Rectal smooth muscle tissue (tissue), 1 donor: ENCODE results near the gene ACO1.

Experiments used
- H3K27ac ChIP-seq: one replicate; pipeline ENCODE4 v1.7.0; 2013; ENCODE audit warnings: low read depth, low read length, inconsistent platforms
- H3K27me3 ChIP-seq: one replicate; pipeline ENCODE4 v1.7.0; 2013; ENCODE audit warnings: low read length; ENCODE audit not compliant: control insufficient read depth, insufficient read depth
- H3K36me3 ChIP-seq: one replicate; pipeline ENCODE4 v1.7.0; 2013; ENCODE audit warnings: low read length; ENCODE audit not compliant: control insufficient read depth, insufficient read depth
- H3K4me1 ChIP-seq: one replicate; pipeline ENCODE4 v1.7.0; 2013; ENCODE audit warnings: low read length; ENCODE audit not compliant: control insufficient read depth, insufficient read depth
- H3K4me3 ChIP-seq: one replicate; pipeline ENCODE4 v1.7.0; 2013; ENCODE audit warnings: low read length
- H3K9ac ChIP-seq: one replicate; pipeline ENCODE4 v1.7.0; 2013; ENCODE audit warnings: low read length

Gene ACO1

DNA sequence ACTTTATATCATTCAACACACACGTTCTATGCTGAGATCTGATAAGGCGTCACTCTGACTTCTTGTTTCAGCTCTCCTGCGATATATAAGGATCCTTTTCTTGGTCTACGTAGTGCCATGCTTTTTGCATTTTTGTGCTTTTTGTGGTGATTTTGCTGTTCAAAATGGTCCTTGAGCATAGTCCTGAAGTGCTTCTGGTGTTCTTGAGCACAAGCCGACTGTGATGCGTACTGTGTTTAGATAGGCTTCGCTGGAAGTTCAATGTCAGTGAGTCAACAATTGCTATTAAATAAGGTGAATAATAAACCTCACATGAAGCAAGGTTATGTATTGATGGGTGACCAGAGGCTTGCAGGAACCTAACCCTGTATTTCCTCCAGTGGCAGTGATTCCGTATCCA is 46.8 kb downstream of the ACO1 start:
- no peak overlapping the region for H3K27ac ChIP-seq
- no peak overlapping the region for H3K4me3 ChIP-seq
- H3K36me3 ChIP-seq: peaks cover 16% of the 10 kb centered on the region
- no peaks in the 10 kb centered on the region for H3K4me1 ChIP-seq
- H3K9ac ChIP-seq: no peak overlapping the region
- no peaks in the 10 kb centered on the region for H3K27me3 ChIP-seq

DNA sequence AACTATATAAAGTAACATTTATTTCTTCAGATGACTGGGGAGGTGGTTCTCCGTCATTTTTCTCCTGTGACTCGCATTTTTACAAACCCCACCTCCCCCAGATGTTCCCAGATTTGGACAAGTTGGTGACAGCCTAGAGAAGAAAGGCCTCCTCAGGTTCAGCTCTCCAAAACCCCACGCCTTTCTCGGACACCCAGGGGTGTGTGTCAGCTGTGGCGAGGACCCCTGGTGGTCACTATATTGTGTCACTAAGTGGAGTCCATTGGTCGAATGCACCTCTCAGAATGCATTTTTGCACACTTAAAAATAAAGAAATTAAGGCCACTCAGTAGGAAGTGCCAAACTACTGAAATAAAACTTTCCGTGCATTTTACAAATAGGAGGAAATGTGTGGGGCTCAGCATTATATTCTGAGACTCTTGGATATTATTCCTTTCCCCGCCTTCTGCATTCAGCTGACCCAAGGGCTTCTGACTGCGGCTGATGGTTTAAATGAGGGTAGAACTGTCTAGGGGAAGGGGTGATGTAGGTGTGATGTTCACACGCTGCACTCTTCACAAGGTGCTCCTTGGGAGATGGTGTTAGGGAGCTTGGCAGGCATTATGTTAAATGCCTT is 47.6 kb downstream of the ACO1 start:
- Histone ChIP-seq H3K27me3 (no peaks in the 10 kb centered on the region), H3K27ac (no peak overlapping the region), H3K9ac (no peak overlapping the region), H3K4me1 (no peaks in the 10 kb centered on the region), H3K4me3 (no peak overlapping the region), H3K36me3 (peaks cover 18% of the 10 kb centered on the region)

DNA sequence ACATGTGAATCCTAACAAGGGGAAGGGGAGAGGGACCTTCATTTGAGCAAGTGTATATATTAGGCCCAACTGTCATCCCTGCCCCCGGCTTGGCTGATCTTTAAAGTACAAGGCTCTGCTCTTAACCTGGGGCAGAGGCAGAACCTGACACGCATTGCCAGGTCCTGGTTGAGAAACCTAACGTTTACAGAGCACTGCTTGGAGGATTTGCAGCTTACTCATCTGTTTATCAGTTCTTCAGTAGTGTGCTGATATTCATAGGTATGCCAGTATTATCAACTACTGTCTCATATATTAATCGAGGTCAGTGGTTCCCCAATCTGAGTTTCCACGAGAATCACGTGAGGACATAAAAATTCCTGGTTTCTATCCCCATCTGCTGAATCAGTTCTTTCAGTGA is 50.4 kb downstream of the ACO1 start:
- Histone ChIP-seq H3K4me3 (no peak overlapping the region), H3K27ac (no peak overlapping the region), H3K4me1 (no peaks in the 10 kb centered on the region), H3K9ac (no peak overlapping the region), H3K36me3 (peaks cover 18% of the 10 kb centered on the region), H3K27me3 (no peaks in the 10 kb centered on the region)

DNA sequence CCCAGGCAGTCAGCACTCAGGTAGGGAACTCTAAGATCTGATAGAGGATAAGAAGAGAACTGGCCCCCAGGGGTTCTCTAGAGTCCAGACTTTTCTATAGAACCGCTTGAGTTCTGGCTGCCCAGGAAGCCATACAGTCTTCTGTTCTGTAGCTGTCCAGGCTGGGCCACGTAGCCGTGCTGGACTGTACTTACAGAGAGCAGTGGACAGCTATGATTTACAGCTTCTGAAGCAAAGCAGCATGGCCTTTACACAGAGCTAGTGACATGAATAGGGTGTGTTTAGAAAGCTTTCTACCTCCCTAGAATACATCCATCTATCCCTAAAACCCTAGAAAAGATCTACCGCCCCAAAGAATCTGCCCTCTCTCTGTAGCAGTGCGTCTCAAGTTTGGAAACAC is 57.2 kb downstream of the ACO1 start:
- Histone ChIP-seq H3K9ac (no peak overlapping the region), H3K27ac (no peak overlapping the region), H3K36me3 (peaks cover 7% of the 10 kb centered on the region), H3K4me1 (no peaks in the 10 kb centered on the region), H3K4me3 (no peak overlapping the region), H3K27me3 (no peaks in the 10 kb centered on the region)

DNA sequence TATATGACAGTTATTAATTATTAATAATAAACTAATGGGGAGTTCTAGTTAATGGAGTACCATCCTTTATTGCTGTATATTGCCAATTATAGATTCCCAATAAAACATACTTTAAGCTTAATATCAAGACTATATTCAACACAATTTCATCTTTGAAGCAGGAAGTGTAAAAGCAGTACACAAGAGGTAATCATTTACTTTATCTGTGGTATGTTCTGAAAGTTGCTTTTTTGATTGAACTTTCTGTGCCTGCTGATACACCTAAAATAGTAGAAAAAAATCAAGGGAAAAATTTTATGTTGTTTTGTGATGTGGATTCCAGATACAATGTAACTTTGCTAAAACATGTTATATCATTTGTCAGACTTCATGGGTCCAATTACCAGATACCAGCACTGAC is 58.0 kb downstream of the ACO1 start:
- no peak overlapping the region for H3K4me3 ChIP-seq
- H3K4me1 ChIP-seq: no peaks in the 10 kb centered on the region
- H3K27me3 ChIP-seq: no peaks in the 10 kb centered on the region
- no peak overlapping the region for H3K9ac ChIP-seq
- peaks cover 6% of the 10 kb centered on the region for H3K36me3 ChIP-seq
- no peak overlapping the region for H3K27ac ChIP-seq

DNA sequence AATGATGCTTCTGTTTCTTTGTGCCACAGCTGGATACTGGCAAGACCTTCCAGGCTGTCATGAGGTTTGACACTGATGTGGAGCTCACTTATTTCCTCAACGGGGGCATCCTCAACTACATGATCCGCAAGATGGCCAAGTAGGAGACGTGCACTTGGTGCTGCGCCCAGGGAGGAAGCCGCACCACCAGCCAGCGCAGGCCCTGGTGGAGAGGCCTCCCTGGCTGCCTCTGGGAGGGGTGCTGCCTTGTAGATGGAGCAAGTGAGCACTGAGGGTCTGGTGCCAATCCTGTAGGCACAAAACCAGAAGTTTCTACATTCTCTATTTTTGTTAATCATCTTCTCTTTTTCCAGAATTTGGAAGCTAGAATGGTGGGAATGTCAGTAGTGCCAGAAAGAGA is 65.5 kb downstream of the ACO1 start:
- Histone ChIP-seq H3K4me3 (no peak overlapping the region), H3K4me1 (no peaks in the 10 kb centered on the region), H3K36me3 (peaks cover 30% of the 10 kb centered on the region), H3K27me3 (no peaks in the 10 kb centered on the region), H3K9ac (no peak overlapping the region), H3K27ac (no peak overlapping the region)

DNA sequence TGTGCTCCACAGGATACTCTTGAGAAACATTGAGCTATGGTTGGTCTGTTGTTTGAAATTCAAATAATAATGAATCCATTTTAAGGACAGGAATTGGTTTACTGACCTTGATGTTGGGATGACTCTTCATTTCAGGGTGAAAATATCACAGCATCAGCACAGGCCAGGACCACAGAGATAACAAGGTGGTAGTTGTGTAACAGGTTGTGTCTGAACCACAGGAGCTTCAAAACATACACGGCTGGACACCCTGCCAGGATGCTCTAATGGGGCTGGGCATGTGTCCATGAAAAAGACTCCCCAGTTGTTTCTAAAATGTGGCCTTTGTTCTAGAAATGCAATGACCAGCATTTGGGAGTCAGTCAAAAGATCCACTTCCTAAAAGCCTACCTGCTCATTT is 69.8 kb downstream of the ACO1 start:
- Histone ChIP-seq H3K27ac (no peak overlapping the region), H3K4me1 (no peaks in the 10 kb centered on the region), H3K9ac (no peak overlapping the region), H3K36me3 (peaks cover 27% of the 10 kb centered on the region), H3K27me3 (no peaks in the 10 kb centered on the region), H3K4me3 (no peak overlapping the region)

DNA sequence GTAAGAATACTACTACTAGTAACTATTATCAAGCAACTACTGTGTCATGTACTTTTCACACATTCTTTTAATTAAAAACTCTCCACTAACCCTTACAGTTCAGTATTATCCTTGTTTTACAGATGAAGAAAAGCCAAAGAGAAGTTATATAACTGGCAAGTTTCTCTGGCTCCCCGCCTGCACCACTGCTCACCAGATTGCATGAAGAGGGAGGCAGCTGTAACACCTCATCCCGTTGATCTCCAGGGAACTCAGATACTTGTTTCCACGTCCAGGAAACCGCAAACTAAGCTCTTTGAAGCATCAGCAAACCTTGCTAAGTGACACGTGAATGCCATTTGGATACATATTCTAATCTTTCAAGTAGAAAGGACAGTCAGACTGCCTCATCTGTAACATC is 71.3 kb downstream of the ACO1 start:
- Histone ChIP-seq H3K27ac (no peak overlapping the region), H3K4me3 (no peak overlapping the region), H3K36me3 (peaks cover 19% of the 10 kb centered on the region), H3K4me1 (no peaks in the 10 kb centered on the region), H3K27me3 (no peaks in the 10 kb centered on the region), H3K9ac (no peak overlapping the region)

DNA sequence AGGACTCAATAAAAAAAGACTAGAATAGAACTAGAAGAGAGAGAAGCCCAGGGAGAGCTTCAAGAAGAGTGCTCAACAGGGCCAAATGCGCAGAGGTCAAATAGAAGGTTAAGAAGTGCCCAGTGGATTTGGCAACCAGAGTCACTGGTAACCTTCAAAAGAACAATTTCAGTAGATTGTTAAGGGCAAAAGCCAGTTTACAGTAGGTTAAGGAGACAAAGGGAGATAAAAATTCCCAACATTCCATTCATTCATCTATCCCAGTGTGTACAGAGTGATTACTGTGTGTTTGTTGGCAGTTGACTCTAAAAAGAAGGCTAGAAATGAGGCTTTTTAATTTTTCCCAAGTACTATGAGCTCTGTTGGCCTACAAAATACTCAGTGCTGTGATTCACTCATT is 72.1 kb downstream of the ACO1 start:
- H3K36me3 ChIP-seq: peaks cover 12% of the 10 kb centered on the region
- H3K9ac ChIP-seq: no peak overlapping the region
- H3K27ac ChIP-seq: no peak overlapping the region

DNA sequence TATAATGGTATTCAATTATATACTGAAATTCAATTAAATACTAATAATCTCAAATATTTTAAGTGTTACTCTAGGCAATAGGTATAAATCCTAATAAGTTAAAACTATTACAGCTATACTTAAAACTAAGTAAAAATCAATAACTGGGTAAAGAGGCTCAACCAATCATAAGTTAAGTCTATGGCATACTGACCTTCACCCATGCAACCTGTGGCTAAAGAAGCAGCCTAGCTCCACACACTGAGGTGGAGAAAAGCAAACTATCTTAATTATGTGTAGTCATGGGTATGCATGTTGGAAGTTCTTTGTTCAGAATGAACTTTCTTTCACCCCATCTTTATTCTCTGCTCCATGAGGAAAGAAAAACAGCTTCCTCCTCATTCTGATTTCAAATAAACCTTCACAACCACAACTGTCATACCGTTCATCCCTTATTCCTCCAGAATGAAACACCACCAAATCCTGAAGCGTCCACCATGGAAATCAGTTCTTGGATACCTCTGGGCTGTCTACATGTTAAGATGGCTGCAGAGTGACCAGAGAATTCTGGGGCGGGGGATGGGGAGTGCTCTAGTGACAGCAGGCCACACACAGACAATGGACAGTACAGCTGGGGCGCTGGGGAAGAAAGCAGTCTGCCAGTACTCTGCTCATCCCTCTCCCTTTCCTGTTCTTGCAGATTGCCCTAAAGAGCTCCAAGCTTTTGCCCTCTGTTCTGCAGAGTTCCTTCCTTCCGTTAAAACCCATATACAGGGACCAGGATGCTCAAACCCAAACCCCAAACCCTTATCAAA is 79.3 kb downstream of the ACO1 start:
- Histone ChIP-seq H3K9ac (no peak overlapping the region), H3K4me1 (no peaks in the 10 kb centered on the region), H3K27me3 (no peaks in the 10 kb centered on the region), H3K4me3 (no peak overlapping the region), H3K27ac (no peak overlapping the region), H3K36me3 (peaks cover 5% of the 10 kb centered on the region)

More for the DNA sequence above, 72.1 kb downstream of the ACO1 start:
- H3K4me1 ChIP-seq: no peaks in the 10 kb centered on the region
- no peak overlapping the region for H3K4me3 ChIP-seq
- H3K27me3 ChIP-seq: no peaks in the 10 kb centered on the region

DNA sequence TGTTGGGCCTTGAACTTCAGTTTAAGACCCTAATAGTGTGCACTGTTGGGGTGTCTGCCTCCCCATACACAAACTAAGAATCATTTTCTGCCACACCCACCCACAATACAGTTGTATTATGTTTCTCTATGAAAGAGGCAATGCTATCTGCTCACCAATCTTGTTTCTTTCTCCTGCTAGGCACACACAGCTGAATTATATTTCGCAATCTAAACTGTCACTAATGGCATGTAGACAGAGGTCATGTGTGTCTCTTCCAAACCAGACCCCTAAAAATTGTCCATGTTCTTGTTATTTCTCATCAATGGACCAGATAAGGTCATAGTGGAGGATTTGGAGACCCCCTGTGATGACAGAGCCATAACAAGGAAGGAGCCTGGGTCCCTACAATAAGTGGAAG is 84.3 kb downstream of the ACO1 start:
- H3K27ac ChIP-seq: no peak overlapping the region
- H3K4me1 ChIP-seq: no peaks in the 10 kb centered on the region
- no peak overlapping the region for H3K9ac ChIP-seq
- no peaks in the 10 kb centered on the region for H3K27me3 ChIP-seq
- H3K4me3 ChIP-seq: no peak overlapping the region
- peaks cover 10% of the 10 kb centered on the region for H3K36me3 ChIP-seq

DNA sequence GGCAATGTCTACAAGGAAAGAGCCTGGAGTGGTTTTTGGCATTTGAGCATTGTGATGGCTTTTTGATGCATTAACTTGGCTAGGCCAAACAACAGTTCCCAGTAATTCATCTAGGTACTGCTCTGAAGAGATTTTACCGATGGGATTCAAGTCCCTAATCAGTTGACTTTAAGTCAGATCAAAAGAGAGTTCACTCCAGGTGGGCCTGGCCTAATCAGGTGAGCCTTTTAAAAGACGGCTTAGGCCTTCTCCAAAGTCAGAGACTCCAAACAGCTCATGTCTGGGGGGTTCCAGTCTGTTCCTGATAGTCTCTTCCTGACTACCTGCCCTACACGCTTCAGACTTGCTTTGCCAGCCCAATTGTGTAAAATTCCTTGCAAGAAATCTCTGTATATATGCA is 87.9 kb downstream of the ACO1 start:
- Histone ChIP-seq H3K27ac (no peak overlapping the region), H3K4me1 (no peaks in the 10 kb centered on the region), H3K9ac (no peak overlapping the region), H3K36me3 (peaks cover 13% of the 10 kb centered on the region), H3K4me3 (no peak overlapping the region), H3K27me3 (no peaks in the 10 kb centered on the region)

DNA sequence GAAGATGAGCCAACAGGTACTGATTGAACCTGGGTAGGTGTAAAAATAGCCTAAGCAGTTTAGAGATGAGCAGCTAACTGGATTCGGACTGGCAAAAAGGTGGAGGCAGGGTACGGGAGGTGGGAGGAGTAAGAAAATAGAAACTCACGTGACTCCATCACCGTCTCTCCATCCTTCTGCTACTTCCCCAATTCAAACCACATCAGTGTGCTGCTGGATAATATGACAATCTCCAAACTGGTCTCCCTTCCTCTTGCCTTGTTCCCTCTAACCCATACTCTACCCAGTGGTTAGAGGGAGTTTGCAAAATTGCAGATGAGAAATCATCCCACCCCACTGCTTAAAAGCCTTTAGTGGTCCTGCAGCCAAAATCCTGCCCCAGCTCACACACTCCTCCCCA is 98.9 kb downstream of the ACO1 start:
- Histone ChIP-seq H3K36me3 (peaks cover 27% of the 10 kb centered on the region), H3K9ac (no peak overlapping the region), H3K27ac (no peak overlapping the region), H3K4me1 (no peaks in the 10 kb centered on the region), H3K27me3 (no peaks in the 10 kb centered on the region), H3K4me3 (no peak overlapping the region)
